OCI-LY1 (cell line): ENCODE results near the gene POLR1A.
"Not testable (repeated sequence)": the region's sequence is repeated elsewhere in the genome, so short reads cannot be mapped to it uniquely, and the experiment has no call there.

Experiments
- H2AFZ ChIP-seq: fragments of 200-600 bp; sonication (generic), shearing (Covaris generic); 2 replicates; pipeline ENCODE4 v1.6.0; 2014; ENCODE audit warnings: antibody characterized with exemption, mild to moderate bottlenecking, low read length
- H3F3A ChIP-seq: fragments of 200-600 bp; sonication (generic), shearing (Covaris generic); 2 replicates; pipeline ENCODE4 v1.6.0; 2014; ENCODE audit warnings: mild to moderate bottlenecking, antibody characterized with exemption, low read length, moderate library complexity; ENCODE audit not compliant: insufficient read depth
- H3K27ac ChIP-seq: fragments of 200-600 bp; sonication (generic); 2 replicates; pipeline ENCODE4 v1.5.1; 2014; ENCODE audit warnings: low read length, mixed run types, mild to moderate bottlenecking, low read depth; ENCODE audit not compliant: poor library complexity, severe bottlenecking
- H3K27me3 ChIP-seq: fragments of 200-600 bp; sonication (generic); 2 replicates; pipeline ENCODE4 v1.6.0; 2014; ENCODE audit warnings: antibody characterized with exemption, mild to moderate bottlenecking, low read length, moderate library complexity; ENCODE audit not compliant: insufficient read depth
- H3K36me3 ChIP-seq: fragments of 200-600 bp; sonication (generic); 2 replicates; pipeline ENCODE4 v1.6.1; 2014; ENCODE audit warnings: mild to moderate bottlenecking, antibody characterized with exemption, low read length, moderate library complexity, mixed read lengths; ENCODE audit not compliant: insufficient read depth
- H3K4me1 ChIP-seq: fragments of 200-600 bp; sonication (generic); 2 replicates; pipeline ENCODE4 v1.5.1; 2014; ENCODE audit warnings: mild to moderate bottlenecking, low read length, moderate library complexity; ENCODE audit not compliant: insufficient read depth, severe bottlenecking
- H3K4me2 ChIP-seq: fragments of 200-600 bp; sonication (generic), shearing (Covaris generic); 2 replicates; pipeline ENCODE4 v1.6.1; 2014; ENCODE audit warnings: low read length
- H3K4me3 ChIP-seq: fragments of 200-600 bp; sonication (generic); 2 replicates; pipeline ENCODE4 v1.5.1; 2014; ENCODE audit warnings: low read length, low read depth, mild to moderate bottlenecking, mixed read lengths; ENCODE audit not compliant: poor library complexity, severe bottlenecking
- H3K79me2 ChIP-seq: fragments of 200-600 bp; shearing (Covaris generic); 2 replicates; pipeline ENCODE4 v1.6.1; 2016; ENCODE audit warnings: mixed run types, low read length, mixed read lengths; ENCODE audit not compliant: insufficient read depth
- H3K9ac ChIP-seq: fragments of 200-600 bp; sonication (generic), shearing (Covaris generic); 2 replicates; pipeline ENCODE4 v1.6.1; 2014; ENCODE audit warnings: mild to moderate bottlenecking, low read length, mixed read lengths
- H3K9me2 ChIP-seq: fragments of 200-600 bp; sonication (generic), shearing (Covaris generic); 2 replicates; pipeline ENCODE4 v1.6.1; 2014; ENCODE audit warnings: low read depth, mild to moderate bottlenecking, low read length, mixed read lengths
- H3K9me3 ChIP-seq: fragments of 200-600 bp; shearing (Covaris generic); 2 replicates; pipeline ENCODE4 v1.6.1; 2014; ENCODE audit warnings: low read length, mixed read lengths
- H4K20me1 ChIP-seq: fragments of 200-600 bp; sonication (generic), shearing (Covaris generic); 2 replicates; pipeline ENCODE4 v1.6.0; 2016; ENCODE audit warnings: mild to moderate bottlenecking, low read length; ENCODE audit not compliant: insufficient read depth
- EZH2 ChIP-seq: fragments of 200-600 bp; sonication (generic), shearing (Covaris generic); IDR thresholded peaks from 2 replicates; pipeline ENCODE4 v1.8.0; 2017; ENCODE audit warnings: borderline replicate concordance, mixed run types, mild to moderate bottlenecking, antibody characterized with exemption, low read length, moderate library complexity, mixed read lengths
- TF ChIP-seq, protein P1 (sequence below): fragments of 200-600 bp; sonication (generic), shearing (Covaris generic); IDR thresholded peaks from 2 replicates; pipeline ENCODE4 v1.5.1; 2017; ENCODE audit warnings: mild to moderate bottlenecking, antibody characterized with exemption, low read length, moderate library complexity, mixed read lengths

Gene POLR1A

DNA sequence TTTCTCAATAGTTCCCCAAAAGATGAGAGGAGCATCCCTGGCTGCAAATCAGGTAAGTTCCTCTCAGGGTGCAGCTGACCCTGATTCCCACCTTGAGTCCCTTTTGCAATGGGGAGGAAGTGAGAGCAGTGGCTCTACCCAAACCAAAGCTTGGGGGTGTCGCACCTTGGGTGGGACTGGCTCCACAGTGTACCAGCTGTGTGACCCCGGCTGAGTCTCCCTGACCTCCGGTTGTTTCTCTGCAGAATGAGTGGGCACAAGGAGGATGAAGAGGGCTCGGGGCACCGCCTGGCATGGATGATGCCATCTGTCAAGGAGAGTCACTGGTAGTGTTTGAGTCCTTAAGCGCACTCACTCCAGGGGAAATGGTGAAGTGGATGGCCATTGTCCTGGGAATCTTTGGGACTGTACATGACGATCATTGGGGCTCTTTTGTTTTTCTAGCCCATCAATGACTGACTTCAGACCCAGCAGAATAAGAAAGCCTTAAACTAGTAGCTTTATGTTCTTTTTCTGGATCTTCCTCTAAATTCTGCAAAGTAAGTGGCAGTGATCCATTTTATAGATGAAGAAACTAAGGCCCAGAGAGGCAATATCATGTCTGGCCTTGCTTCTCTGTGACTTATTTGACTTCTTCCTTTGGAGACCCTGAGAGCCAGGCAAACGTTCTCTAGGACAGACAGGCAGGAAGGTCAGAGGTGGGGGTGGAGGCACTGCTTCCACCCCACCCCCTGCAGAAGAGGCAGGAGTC, 110.6 kb downstream of the POLR1A start:
- H2AFZ ChIP-seq, result no peak overlapping the region
- no peak overlapping the region for H3K4me2 ChIP-seq
- H3K36me3 ChIP-seq, result no peaks in the 10 kb centered on the region
- H3F3A ChIP-seq, result no peaks in the 10 kb centered on the region
- no peaks in the 10 kb centered on the region for H3K27me3 ChIP-seq
- no peaks in the 10 kb centered on the region for H3K9me3 ChIP-seq
- TF ChIP-seq EZH2, result no peak
- TF ChIP-seq, protein P1, sequence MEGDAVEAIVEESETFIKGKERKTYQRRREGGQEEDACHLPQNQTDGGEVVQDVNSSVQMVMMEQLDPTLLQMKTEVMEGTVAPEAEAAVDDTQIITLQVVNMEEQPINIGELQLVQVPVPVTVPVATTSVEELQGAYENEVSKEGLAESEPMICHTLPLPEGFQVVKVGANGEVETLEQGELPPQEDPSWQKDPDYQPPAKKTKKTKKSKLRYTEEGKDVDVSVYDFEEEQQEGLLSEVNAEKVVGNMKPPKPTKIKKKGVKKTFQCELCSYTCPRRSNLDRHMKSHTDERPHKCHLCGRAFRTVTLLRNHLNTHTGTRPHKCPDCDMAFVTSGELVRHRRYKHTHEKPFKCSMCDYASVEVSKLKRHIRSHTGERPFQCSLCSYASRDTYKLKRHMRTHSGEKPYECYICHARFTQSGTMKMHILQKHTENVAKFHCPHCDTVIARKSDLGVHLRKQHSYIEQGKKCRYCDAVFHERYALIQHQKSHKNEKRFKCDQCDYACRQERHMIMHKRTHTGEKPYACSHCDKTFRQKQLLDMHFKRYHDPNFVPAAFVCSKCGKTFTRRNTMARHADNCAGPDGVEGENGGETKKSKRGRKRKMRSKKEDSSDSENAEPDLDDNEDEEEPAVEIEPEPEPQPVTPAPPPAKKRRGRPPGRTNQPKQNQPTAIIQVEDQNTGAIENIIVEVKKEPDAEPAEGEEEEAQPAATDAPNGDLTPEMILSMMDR, result no peak
- no peaks in the 10 kb centered on the region for H4K20me1 ChIP-seq
- H3K4me1 ChIP-seq, result peaks cover 29% of the 10 kb centered on the region
- H3K9me2 ChIP-seq, result no peaks in the 10 kb centered on the region
- H3K27ac ChIP-seq, result no peak overlapping the region
- H3K4me3 ChIP-seq, result no peak overlapping the region
- H3K9ac ChIP-seq, result no peak overlapping the region
- H3K79me2 ChIP-seq, result no peaks in the 10 kb centered on the region

DNA sequence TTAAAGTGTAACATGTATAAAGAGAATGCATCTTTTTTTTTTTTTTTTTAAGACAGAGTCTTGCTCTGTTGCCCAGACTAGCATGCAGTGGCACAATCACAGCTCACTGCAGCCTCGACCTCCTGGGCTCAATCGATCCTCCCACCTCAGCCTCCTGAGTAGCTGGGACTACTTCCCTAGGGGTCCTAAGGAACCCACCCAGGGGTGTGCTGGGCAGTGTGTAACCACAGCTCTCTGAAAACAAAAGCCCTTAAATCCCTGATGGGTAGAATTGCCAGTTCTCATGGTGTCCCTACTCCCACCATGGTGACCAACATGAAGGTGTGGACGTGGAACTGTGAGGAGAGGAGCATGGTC, 111.3 kb downstream of the POLR1A start:
- Histone ChIP-seq H3K4me3 (no peak overlapping the region), H3K9me2 (no peaks in the 10 kb centered on the region), H3F3A (no peaks in the 10 kb centered on the region), H3K9ac (no peak overlapping the region), H3K27me3 (no peaks in the 10 kb centered on the region), H3K4me1 (peaks cover 26% of the 10 kb centered on the region), H3K27ac (no peak overlapping the region), H3K36me3 (no peaks in the 10 kb centered on the region), H3K4me2 (no peak overlapping the region), H2AFZ (no peak overlapping the region), H3K79me2 (no peaks in the 10 kb centered on the region), H4K20me1 (no peaks in the 10 kb centered on the region), H3K9me3 (no peaks in the 10 kb centered on the region)
- no peak for TF ChIP-seq EZH2
- TF ChIP-seq, protein P1, result no peak

DNA sequence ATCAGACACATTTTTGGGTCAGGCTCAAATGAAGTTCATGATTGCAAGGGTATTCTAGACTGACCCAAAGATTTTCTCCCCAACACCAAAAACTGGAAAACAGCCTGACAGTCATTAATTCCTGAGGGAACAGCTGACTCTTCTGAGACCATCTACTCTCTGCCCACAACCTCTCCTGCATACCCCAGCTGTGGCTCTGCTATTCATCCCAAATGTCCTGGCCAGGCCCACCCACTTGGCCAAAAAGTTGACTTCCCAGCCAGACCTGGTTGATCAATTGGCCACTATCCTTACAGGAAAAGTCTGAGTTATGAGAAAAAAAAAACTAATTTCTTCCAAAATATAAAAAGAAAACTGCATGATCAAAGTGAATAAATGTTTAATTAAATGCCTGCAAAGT, 113.1 kb downstream of the POLR1A start:
- H3K9ac ChIP-seq, result no peak overlapping the region
- H3K36me3 ChIP-seq, result no peaks in the 10 kb centered on the region
- H3K4me3 ChIP-seq, result no peak overlapping the region
- no peaks in the 10 kb centered on the region for H3K79me2 ChIP-seq
- H2AFZ ChIP-seq, result no peak overlapping the region
- H3K9me2 ChIP-seq, result no peaks in the 10 kb centered on the region
- TF ChIP-seq, protein P1, result no peak
- no peak for TF ChIP-seq EZH2
- peaks cover 11% of the 10 kb centered on the region for H3K4me1 ChIP-seq
- no peak overlapping the region for H3K4me2 ChIP-seq
- H3K9me3 ChIP-seq, result no peaks in the 10 kb centered on the region
- H3F3A ChIP-seq, result no peaks in the 10 kb centered on the region
- H3K27me3 ChIP-seq, result no peaks in the 10 kb centered on the region
- H4K20me1 ChIP-seq, result no peaks in the 10 kb centered on the region
- H3K27ac ChIP-seq, result no peak overlapping the region

DNA sequence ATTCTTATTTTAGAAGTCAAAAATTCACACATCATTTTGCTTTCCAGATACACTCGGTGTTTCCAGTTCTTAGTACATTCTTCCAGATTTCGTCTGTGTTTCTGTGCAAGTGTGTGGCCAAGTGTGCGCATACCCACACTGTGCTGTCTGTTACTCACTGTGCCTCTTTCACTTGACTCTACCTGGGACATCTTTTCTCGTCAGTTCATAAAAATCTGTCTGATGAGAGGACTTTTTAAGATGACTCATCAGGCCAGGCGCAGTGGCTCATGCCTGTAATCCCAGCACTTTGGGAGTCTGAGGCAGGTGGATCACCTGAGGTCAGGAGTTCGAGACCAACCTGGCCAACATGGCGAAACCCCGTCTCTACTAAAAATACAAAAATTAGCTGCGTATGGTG, 113.6 kb downstream of the POLR1A start:
- not testable (repeated sequence) for H2AFZ ChIP-seq, H3K9ac ChIP-seq, H3F3A ChIP-seq, H4K20me1 ChIP-seq, H3K9me2 ChIP-seq, H3K79me2 ChIP-seq, H3K36me3 ChIP-seq, H3K27ac ChIP-seq, H3K27me3 ChIP-seq, H3K4me2 ChIP-seq, H3K4me3 ChIP-seq, H3K9me3 ChIP-seq
- peaks cover 11% of the 10 kb centered on the region for H3K4me1 ChIP-seq
